Mesothelial cell of epicardium (in vitro differentiated cells): Measurements from ENCODE around the gene BDH2. TPM values are rescaled to one million over a fixed set of nuclear protein-coding genes. Genes with fewer than 3 reads are reported as not detected.

Experiments used
- DNase-seq, 2 experiments: peaks; one replicate each; pipeline ENCODE4 v3.0.0; 2021; ENCODE audit warnings: low spot score in 2 of 2; ENCODE audit not compliant: unreplicated experiment in 2 of 2
- H3K27ac Mint-ChIP-seq: 2 replicates; pipeline ENCODE4 v1.8.0; 2021; ENCODE audit warnings: mixed read lengths
- H3K27me3 Mint-ChIP-seq: 2 replicates; pipeline ENCODE4 v1.8.0; 2021; ENCODE audit warnings: low read depth, mixed read lengths
- H3K36me3 Mint-ChIP-seq: 2 replicates; pipeline ENCODE4 v1.8.0; 2021; ENCODE audit warnings: mixed read lengths
- H3K4me1 Mint-ChIP-seq: 2 replicates; pipeline ENCODE4 v1.8.0; 2021; ENCODE audit warnings: mixed read lengths
- H3K4me3 Mint-ChIP-seq: 2 replicates; pipeline ENCODE4 v1.8.0; 2021; ENCODE audit warnings: mild to moderate bottlenecking, moderate library complexity, mixed read lengths
- H3K9me3 Mint-ChIP-seq: 2 replicates; pipeline ENCODE4 v1.8.0; 2021; ENCODE audit warnings: mixed read lengths
- CTCF ChIP-seq: fragments of 200-600 bp; sonication (generic); IDR thresholded peaks from one replicate; pipeline ENCODE4 v1.5.0; 2021; ENCODE audit warnings: antibody characterized with exemption; ENCODE audit not compliant: unreplicated experiment
- total RNA-seq: library from RNA; stranded (reverse); gene quantifications from 3 replicates; pipeline ENCODE4 v1.2.1, GENCODE V29; 2021

BDH2 gene
- total RNA-seq, 1 donor from 2014 or later: 102 TPM

GRCh38 chr4:103097112-103097511, 2.5 kb downstream of the BDH2 start:
- no peak for DNase-seq
- no peak for TF ChIP-seq CTCF
- no peak overlapping the region for H3K27ac Mint-ChIP-seq
- H3K4me1 Mint-ChIP-seq: peaks cover 29% of the 10 kb centered on the region
- H3K9me3 Mint-ChIP-seq: no peaks in the 10 kb centered on the region
- H3K36me3 Mint-ChIP-seq: peaks cover 6% of the 10 kb centered on the region
- no peaks in the 10 kb centered on the region for H3K27me3 Mint-ChIP-seq
- H3K4me3 Mint-ChIP-seq: no peak overlapping the region

GRCh38 chr4:103095080-103095479, 4.6 kb downstream of the BDH2 start:
- DNase-seq: no peak
- Mint-ChIP-seq H3K4me3 (no peak overlapping the region), H3K9me3 (no peaks in the 10 kb centered on the region), H3K36me3 (peaks cover 15% of the 10 kb centered on the region), H3K4me1 (peaks cover 27% of the 10 kb centered on the region), H3K27ac (no peak overlapping the region), H3K27me3 (no peaks in the 10 kb centered on the region)
- no peak for TF ChIP-seq CTCF

- H3K4me3 Mint-ChIP-seq: no peak overlapping the region
- no peaks in the 10 kb centered on the region for H3K9me3 Mint-ChIP-seq
- no peak overlapping the region for H3K27ac Mint-ChIP-seq
- TF ChIP-seq CTCF: no peak
- no peak for DNase-seq
- peaks cover 22% of the 10 kb centered on the region for H3K36me3 Mint-ChIP-seq
- H3K27me3 Mint-ChIP-seq: no peaks in the 10 kb centered on the region
- peaks cover 8% of the 10 kb centered on the region for H3K4me1 Mint-ChIP-seq
These were observed 7.4 kb downstream of the BDH2 start for GRCh38 chr4:103092245-103092644.

- Mint-ChIP-seq H3K27me3 (no peaks in the 10 kb centered on the region), H3K4me1 (peaks cover 3% of the 10 kb centered on the region), H3K9me3 (no peaks in the 10 kb centered on the region), H3K4me3 (no peak overlapping the region), H3K36me3 (peaks cover 24% of the 10 kb centered on the region), H3K27ac (no peak overlapping the region)
- TF ChIP-seq CTCF: peak; percentile 40
- no peak for DNase-seq
These were observed 7.9 kb downstream of the BDH2 start for GRCh38 chr4:103091601-103092223.

GRCh38 chr4:103089481-103089880, 10.2 kb downstream of the BDH2 start:
- Mint-ChIP-seq H3K4me1 (no peaks in the 10 kb centered on the region), H3K4me3 (no peak overlapping the region), H3K27me3 (no peaks in the 10 kb centered on the region), H3K27ac (no peak overlapping the region), H3K9me3 (no peaks in the 10 kb centered on the region), H3K36me3 (peaks cover 27% of the 10 kb centered on the region)
- no peak for DNase-seq
- no peak for TF ChIP-seq CTCF

GRCh38 chr4:103086551-103086950, 13.1 kb downstream of the BDH2 start:
- Mint-ChIP-seq H3K9me3 (no peaks in the 10 kb centered on the region), H3K36me3 (peaks cover 32% of the 10 kb centered on the region), H3K27me3 (no peaks in the 10 kb centered on the region), H3K4me3 (no peak overlapping the region), H3K4me1 (no peaks in the 10 kb centered on the region), H3K27ac (no peak overlapping the region)
- DNase-seq: no peak
- TF ChIP-seq CTCF: no peak
